Measurements from ENCODE around the gene ATF6. TPM values are rescaled to one million over a fixed set of nuclear protein-coding genes. Genes with fewer than 3 reads are reported as not detected.

The ATF6 gene
- total and polyA plus RNA-seq, 2 of the 8 experiments (the other 6 are each of a cell fraction or from before 2014, with no cell fraction given), result 4.6 to 10.0 TPM

DNA sequence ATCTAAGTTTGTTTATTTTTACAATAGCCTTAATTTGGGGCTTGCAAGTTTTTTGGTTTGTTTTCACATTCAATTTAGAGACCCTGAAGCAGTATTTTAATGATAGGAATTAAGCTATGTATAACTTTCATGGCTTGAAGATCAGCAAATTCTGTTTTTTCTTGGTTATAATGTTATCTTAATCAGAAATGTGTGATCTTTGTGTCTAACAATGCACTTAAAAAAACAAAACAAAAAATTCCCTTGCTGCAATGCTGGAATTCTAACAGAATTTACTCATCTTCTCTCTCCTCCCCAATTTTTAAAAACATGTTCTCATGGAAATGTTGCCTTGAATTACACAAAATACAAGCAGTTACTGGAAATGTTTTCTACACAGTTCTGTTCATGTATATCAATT, 144.5 kb downstream of the ATF6 start:
- no peaks in the 10 kb centered on the region; a peak in 1 of 8 replicates for H3K36me3 ChIP-seq (ENCODE audit: control insufficient read depth in 2 of 4, insufficient read depth in 4 of 4, low read length in 3 of 4)
- H3K4me3 ChIP-seq (ENCODE audit: extremely low read depth in 1 of 4, insufficient read depth in 2 of 4, low read depth in 3 of 4, low read length in 4 of 4), result no peak overlapping the region
- H4K91ac ChIP-seq (replicated peaks; ENCODE audit: insufficient read length, low read length), result no peak overlapping the region
- no peak overlapping the region for H3K56ac ChIP-seq (replicated peaks; ENCODE audit: insufficient read length, low read depth, low read length)
- no peaks in the 10 kb centered on the region for H3K79me2 ChIP-seq (ENCODE audit: control insufficient read depth in 1 of 2, insufficient read depth in 2 of 2, low read length in 2 of 2)
- H3K9ac ChIP-seq (replicated peaks in 1 of 4; ENCODE audit: extremely low read depth in 1 of 4, low read depth in 3 of 4, low read length in 3 of 4), result no peak overlapping the region
- ChIA-PET POLR2A (ENCODE audit: partially characterized antibody) (no interaction called here), CTCF (ENCODE audit: partially characterized antibody) (interaction anchor here (1.0 to 1.2 kb wide), 2 partner anchors 63 to 124 kb away, joined by 3 read pairs; no protein-coding TSS in a partner anchor)
- H2AK5ac ChIP-seq (ENCODE audit: low read depth, low read length), result no peak overlapping the region
- H4K8ac ChIP-seq (ENCODE audit: extremely low read depth, insufficient read depth, low read length), result no peak overlapping the region
- no peak overlapping the region for H3K27ac ChIP-seq (ENCODE audit: low read depth, low read length)
- H3K18ac ChIP-seq (ENCODE audit: extremely low read depth, low read length), result no peak overlapping the region
- no peak for FAIRE-seq
- no peak overlapping the region for H3K4me2 ChIP-seq (ENCODE audit: insufficient read depth in 1 of 2, low read depth in 2 of 2, low read length in 2 of 2)
- H3K4ac ChIP-seq (replicated peaks; ENCODE audit: insufficient read length, low read depth, low read length), result no peak overlapping the region
- no peak overlapping the region for H2BK120ac ChIP-seq (replicated peaks; ENCODE audit: low read depth, low read length)
- H2BK20ac ChIP-seq (ENCODE audit: low read length), result no peak overlapping the region
- no peak overlapping the region for H3K14ac ChIP-seq (ENCODE audit: insufficient read length)
- no peaks in the 10 kb centered on the region for H3K27me3 ChIP-seq (replicated peaks in 1 of 4; ENCODE audit: control insufficient read depth in 3 of 4, extremely low read depth in 1 of 4, insufficient read depth in 3 of 4, low read length in 3 of 4)
- H3K23me2 ChIP-seq (ENCODE audit: low read depth, low read length), result no peaks in the 10 kb centered on the region
- H3K23ac ChIP-seq (ENCODE audit: insufficient read length), result no peak overlapping the region
- DNase-seq (ENCODE audit: low read depth in 1 of 2, low spot score in 2 of 2), result no peak
- no peaks in the 10 kb centered on the region for H3K79me1 ChIP-seq (ENCODE audit: low read depth, low read length)
- no peak overlapping the region for H2BK12ac ChIP-seq (ENCODE audit: low read depth, low read length)
- no peak overlapping the region for H2BK5ac ChIP-seq (ENCODE audit: low read depth, low read length)
- no peak overlapping the region for H2BK15ac ChIP-seq (ENCODE audit: low read length)
- H3K9me3 ChIP-seq (ENCODE audit: insufficient read depth in 2 of 2, low read depth in 1 of 2, low read length in 1 of 2), result no peaks in the 10 kb centered on the region
- H3K4me1 ChIP-seq (replicated peaks in 1 of 4; ENCODE audit: control insufficient read depth in 3 of 4, insufficient read depth in 4 of 4, low read length in 3 of 4), result no peaks in the 10 kb centered on the region
- H2AFZ ChIP-seq (ENCODE audit: low read length), result no peak overlapping the region
- H4K5ac ChIP-seq (ENCODE audit: insufficient read length, low read depth, low read length), result no peak overlapping the region
- no peaks in the 10 kb centered on the region for H4K20me1 ChIP-seq (replicated peaks in 1 of 2; ENCODE audit: control insufficient read depth in 1 of 2, insufficient read depth in 2 of 2, low read length in 2 of 2)
- TF ChIP-seq MAFK (IDR thresholded peaks at IDR 0.05; ENCODE audit: low read depth, low read length) (no peak), FOSL1 (IDR thresholded peaks at IDR 0.05; ENCODE audit: insufficient read depth, low read depth, low read length) (no peak), ZNF274 (IDR thresholded peaks at IDR 0.05; ENCODE audit: borderline replicate concordance, extremely low read depth, low read length) (no peak), SIN3A (conservative IDR thresholded peaks at IDR 0.05 in 1 of 2, IDR thresholded peaks at IDR 0.05 in 1 of 2; ENCODE audit: low read depth in 1 of 2, low read length in 2 of 2) (no peak), EP300 (IDR thresholded peaks at IDR 0.05; ENCODE audit: borderline replicate concordance in 1 of 2, low read depth in 2 of 2, low read length in 2 of 2) (no peak), RAD21 (IDR thresholded peaks at IDR 0.05 in 1 of 2, conservative IDR thresholded peaks at IDR 0.05 in 1 of 2; ENCODE audit: low read depth in 2 of 2, low read length in 2 of 2) (no peak), SUZ12 (IDR thresholded peaks at IDR 0.05; ENCODE audit: low read length) (no peak), RNF2 (IDR thresholded peaks at IDR 0.05; ENCODE audit: borderline replicate concordance, low read depth, low read length, missing control alignments, poor library complexity, severe bottlenecking) (no peak), SP4 (IDR thresholded peaks at IDR 0.05; ENCODE audit: low read length) (no peak), SRF (IDR thresholded peaks at IDR 0.05; ENCODE audit: low read depth, low read length) (no peak), SP1 (IDR thresholded peaks at IDR 0.05; ENCODE audit: low read depth, low read length) (no peak)
- TF ChIP-seq, protein P1, sequence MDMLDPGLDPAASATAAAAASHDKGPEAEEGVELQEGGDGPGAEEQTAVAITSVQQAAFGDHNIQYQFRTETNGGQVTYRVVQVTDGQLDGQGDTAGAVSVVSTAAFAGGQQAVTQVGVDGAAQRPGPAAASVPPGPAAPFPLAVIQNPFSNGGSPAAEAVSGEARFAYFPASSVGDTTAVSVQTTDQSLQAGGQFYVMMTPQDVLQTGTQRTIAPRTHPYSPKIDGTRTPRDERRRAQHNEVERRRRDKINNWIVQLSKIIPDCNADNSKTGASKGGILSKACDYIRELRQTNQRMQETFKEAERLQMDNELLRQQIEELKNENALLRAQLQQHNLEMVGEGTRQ (IDR thresholded peaks at IDR 0.05; ENCODE audit: low read length), result no peak

Data from H1 (cell line).